Pulmonary artery endothelial cell (primary cell): ENCODE measurements around the gene AK9. TPM values are rescaled to one million over a fixed set of nuclear protein-coding genes. Genes with fewer than 3 reads are reported as not detected.
A peak's percentile ranks its signal among the peaks of the same experiment; 100 is the strongest.
"Not testable (repeated sequence)": the region's sequence is repeated elsewhere in the genome, so short reads cannot be mapped to it uniquely, and the experiment has no call there.

Experiments
- DNase-seq: peaks from one replicate; pipeline ENCODE4 v3.0.0-alpha.2; 2011; ENCODE audit warnings: low read depth, low spot score
- total RNA-seq: library from RNA; depleted of rRNA; stranded (reverse); fragments of >200 nt; gene quantifications from 2 replicates; pipeline ENCODE4 v1.2.3, GENCODE V29; 2014

The AK9 gene
- 4.6 and 5.9 TPM in 2 replicates for total RNA-seq

GRCh38 chr6:109690737-109691621, at the start of gene AK9, which contains the start of gene FIG4:
Gene AK9, minus strand, starts transcription at chr6:109691202. Its CDS starts 15,457 bp downstream, at chr6:109675745.
Gene FIG4, plus strand, starts transcription at chr6:109691296. Its CDS starts 140 bp downstream, at chr6:109691436.
- DNase-seq, result peak; percentile 83

DNA sequence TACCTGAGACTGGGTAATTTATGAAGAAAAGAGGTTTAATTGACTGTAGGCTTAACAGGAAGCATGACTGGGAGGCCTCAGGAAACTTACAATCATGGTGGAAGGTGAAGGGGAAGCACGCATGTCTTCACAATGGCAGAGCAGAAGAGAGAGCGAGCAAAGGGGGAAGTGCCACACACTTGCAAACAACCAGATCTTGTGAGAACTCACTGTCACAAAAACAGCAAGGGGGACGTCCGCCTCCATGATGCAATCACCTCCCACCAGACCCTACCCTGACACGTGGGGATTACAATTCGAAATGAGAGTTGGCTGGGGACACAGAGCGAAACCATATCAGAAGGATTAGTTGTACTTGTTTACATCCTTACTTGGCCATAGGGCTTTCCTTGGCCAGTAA, 49.8 kb upstream of the AK9 start:
- DNase-seq, result no peak

DNA sequence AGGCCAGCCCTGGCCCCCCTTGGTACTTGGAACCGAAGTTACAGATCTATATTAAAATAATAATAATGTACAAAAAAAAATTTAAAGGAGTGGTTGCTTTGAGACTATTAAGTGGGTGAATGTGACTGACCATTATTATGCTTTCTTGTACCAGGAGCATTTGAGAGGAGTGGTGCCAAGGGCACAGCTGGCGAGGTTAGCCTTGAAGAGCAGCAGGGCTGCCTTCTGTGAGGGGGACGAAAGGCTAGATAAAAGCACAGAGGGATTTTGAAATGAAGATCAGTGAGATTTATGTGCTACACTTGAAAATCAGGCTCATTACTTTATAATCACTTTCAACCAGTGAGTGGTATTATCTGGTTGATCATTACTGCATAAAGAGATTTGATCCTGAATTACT, 48.7 kb upstream of the AK9 start:
- DNase-seq, result no peak

DNA sequence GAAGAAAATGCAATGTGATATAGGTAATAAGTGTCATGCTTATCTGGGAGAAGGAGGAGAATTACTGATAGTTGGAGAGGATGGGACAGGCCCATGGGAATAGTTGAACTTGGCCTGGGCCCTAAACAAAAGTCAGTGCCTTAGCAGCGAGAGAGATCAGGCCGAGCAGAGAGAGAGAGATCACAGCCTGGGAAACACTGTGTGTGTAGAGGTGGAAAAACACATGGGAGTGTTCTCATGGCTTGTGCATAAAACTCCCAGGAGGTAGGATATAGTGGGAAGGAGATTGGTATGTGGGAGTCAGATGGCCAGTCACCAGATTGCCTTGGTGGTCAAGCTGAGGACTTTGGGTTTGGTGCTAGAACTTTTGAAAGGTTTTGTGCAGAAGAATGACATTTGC, 47.7 kb upstream of the AK9 start:
- DNase-seq, result no peak

DNA sequence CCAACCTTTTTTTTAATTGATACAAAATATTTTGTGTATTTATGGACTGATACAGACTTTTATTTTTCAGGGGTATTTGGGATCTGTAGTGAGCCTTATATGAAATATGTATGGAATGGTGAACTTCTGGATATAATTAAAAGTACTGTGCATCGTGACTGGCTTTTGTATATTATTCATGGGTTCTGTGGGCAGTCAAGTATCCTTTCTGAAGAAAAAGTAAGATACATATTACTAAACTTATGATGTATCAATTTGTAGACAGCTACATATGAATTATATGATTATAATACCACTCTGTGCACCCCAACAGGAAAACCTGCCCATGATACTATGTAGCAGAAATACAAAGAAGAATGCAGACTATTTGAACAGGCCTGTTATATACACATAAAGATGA, 47.3 kb upstream of the AK9 start:
- no peak for DNase-seq

- DNase-seq, result no peak
Measured at GRCh38 chr6:109736273-109737025, 45.4 kb upstream of the AK9 start.

DNA sequence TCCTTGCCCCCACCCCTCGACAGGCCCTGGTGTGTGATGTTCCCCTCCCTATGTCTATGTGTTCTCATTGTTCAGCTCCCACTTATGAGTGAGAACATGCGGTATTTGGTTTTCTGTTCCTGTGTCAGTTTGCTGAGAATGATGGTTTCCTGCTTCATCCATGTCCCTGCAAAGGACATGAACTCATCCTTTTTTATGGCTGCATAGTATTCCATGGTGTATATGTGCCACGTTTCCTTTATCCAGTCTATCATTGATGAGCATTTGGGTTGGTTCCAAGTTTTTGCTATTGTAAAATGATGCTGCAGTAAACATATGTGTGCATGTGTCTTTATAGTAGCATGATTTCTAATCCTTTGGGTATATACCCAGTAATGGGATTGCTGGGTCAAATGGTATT, 34.2 kb upstream of the AK9 start:
- DNase-seq, result not testable (repeated sequence)

DNA sequence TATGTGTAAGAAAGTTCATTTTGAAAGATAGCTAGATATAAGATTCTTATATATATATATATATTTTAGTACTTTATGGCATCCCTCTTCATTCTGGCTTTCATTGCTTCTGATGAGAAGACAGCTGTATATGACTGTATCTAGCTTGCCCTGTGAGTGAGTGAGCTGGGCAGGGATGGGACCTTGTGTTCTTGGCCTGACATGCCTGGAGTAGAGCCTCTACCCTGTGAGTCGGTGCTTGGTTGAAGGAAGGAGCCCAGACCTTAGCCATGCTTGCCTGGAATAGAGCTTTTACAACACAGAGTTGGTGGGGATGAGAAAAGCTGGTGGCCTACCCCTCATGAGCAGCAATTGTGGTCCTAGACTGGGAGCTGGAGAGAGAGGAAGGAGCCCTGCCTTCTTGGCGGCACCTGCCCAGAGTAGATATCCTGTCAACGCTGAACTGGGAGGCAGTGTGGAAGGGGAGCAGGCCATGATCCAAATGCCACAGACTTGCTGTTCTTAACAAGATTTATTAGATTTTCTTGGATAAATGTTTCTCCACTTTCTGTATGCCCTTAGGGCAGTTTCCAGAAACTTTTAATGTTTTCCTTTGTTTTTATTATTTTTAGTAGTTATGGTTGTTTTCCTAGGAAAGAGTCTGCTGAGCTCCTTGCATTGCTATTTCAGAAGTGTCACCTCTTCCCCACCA, 31.7 kb upstream of the AK9 start:
- DNase-seq, result no peak

- DNase-seq, result no peak
Measured at GRCh38 chr6:109722011-109722410, 31.0 kb upstream of the AK9 start.

DNA sequence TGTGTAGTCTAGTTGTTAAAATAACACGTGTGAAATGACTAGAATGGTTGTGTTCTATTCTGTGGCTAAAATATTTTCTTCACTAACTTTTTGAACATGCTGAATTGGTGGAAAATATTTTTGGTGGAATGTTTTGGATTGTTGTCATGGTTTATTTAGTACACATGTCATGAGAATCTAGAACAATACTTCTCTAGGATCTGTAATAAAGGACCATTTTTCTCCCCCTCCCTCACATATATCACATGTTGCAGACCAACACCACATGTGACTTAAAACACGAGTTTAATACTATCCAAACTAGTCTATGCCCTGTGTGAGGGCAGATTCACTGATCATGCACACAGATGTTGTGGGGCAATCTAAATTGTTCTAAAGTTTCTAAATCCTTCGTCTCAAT, 29.3 kb upstream of the AK9 start:
- no peak for DNase-seq

DNA sequence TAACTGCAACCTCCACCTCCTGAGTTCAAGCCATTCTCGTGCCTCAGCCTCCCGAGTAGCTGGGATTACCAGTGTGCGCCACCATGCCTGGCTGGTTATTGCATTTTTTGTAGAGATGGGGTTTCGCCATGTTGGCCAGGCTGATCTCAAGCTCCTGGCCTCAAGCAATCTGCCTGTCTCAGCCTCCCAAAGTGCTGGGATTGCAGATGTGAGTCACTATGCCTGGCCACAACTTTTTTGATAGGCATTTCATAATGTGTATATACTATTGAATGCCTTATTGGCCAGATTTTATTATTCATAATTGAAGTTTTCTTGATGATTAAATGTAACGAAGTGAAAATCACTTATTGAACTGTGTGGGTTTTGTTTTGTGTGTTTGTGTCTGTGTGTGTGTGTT, 28.0 kb upstream of the AK9 start:
- no peak for DNase-seq

DNA sequence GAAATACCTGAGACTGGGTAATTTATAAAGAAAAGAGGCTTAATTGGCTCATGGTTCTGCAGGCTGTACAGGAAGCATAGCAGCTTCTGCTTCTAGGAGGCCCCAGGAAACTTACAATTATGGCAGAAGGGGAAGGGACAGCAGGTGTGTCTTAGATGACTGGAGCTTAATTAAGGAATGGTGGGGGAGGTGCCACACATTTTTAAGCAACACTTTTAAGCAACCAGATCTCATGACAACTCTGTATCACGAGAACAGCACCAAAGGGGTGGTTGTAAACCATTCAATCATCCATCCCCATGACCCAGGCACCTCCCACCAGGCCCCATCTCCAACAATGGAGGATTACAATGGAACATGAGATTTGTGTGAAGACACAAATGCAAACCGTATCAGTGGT, 27.0 kb upstream of the AK9 start:
- no peak for DNase-seq

GRCh38 chr6:109715616-109716015, 24.6 kb upstream of the AK9 start:
- DNase-seq, result no peak

GRCh38 chr6:109714611-109715010, 23.6 kb upstream of the AK9 start:
- no peak for DNase-seq

- no peak for DNase-seq
Measured at GRCh38 chr6:109714166-109714565, 23.2 kb upstream of the AK9 start.

DNA sequence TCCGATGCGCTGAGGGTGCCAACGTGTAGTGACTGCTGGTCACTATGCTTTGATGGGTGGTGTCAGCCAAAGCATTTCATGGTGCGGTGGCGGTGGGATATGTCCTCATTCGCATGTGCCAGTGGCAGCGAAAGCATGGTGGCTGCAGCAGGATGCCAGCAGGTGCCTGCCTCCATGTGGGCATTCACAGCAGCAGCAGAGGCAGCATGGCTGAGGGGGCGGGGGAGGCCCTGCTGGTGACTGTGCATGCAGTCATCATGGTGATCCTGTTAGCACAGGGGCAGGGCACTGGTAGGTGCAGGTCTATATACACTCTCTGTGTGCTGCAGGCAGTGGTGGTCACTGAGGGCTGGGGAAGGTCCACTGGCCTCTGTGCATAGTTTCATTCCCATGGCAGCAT, 22.1 kb upstream of the AK9 start:
- no peak for DNase-seq

GRCh38 chr6:109708099-109708498, 17.1 kb upstream of the AK9 start:
- not testable (repeated sequence) for DNase-seq

GRCh38 chr6:109706513-109706912, 15.5 kb upstream of the AK9 start:
- DNase-seq, result no peak

DNA sequence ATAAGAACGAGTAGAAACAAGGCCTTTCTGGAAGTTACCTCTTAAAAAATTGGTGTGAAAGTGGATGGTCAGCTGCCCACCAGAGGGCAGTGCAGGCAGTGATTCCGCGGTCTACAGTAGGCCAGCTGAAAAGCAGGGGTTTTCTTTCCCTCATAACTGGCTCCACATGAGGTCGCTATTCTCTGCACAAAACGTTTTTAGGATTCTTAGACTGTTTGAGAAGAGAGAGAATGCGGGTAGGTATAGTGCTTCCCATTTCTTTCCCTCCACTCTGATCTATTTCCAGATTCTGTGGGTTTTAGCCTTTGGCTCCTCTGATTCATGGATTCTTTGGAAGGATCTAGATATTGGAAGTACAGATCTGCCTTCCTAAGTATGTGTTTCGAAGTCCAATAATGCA, 14.3 kb upstream of the AK9 start:
- peak; percentile 55 for DNase-seq

DNA sequence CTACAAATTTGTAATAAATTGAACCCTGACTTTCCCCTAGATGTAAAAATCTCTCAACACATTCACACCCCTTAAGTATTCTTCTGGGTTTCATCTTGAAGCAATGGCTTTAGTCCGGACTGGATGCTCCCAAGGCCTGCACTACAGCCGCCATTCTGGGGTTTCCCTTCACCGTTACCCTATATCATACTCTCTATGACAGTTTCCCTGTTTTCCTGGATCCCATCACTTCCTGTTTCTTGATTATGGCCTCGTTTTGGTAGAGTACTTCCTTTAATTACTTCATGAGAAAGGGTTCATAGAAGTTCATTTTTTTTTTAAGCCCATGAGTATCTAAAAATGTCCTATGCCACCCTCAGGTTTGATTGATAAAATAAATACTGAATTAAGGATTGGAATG, 11.8 kb upstream of the AK9 start:
- no peak for DNase-seq

DNA sequence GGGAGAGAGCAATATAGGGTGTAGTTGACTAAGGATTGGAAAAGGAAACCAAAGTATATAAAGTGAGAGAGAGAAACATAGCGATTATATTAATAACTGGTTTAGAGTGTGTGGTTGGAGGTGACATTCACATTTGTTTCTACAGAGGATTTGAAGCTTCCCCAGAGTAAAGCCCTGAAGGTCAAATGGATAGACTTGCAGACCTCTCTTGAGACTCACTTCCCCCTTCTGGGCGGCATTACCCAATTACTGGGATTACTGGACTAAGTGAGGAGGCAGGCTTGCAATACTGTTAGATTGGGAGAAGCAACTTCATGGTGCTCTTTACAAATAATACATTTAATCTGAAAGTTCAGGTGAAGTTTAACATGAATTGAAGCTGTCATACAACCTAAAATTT, 10.8 kb upstream of the AK9 start:
- DNase-seq, result no peak

GRCh38 chr6:109701221-109701620, 10.2 kb upstream of the AK9 start:
- no peak for DNase-seq
